K562 (cell line): ENCODE measurements around the gene DSTYK. TPM values are rescaled to one million over a fixed set of nuclear protein-coding genes. Genes with fewer than 3 reads are reported as not detected.
A peak's percentile ranks its signal among the peaks of the same experiment; 100 is the strongest.

Experiments
- ADNP ChIP-seq: fragments of 200-800 bp; sonication (Bioruptor generic); IDR thresholded peaks from 2 replicates; pipeline ENCODE4 v1.6.1; 2016; ENCODE audit warnings: missing genetic modification characterization, missing compliant biosample characterization
- BRD9 ChIP-seq: fragments of 450-650 bp; IDR thresholded peaks from 2 replicates; pipeline ENCODE4 v1.6.1; 2018; ENCODE audit warnings: low read depth; ENCODE audit not compliant: partially characterized antibody
- CREM ChIP-seq: IDR thresholded peaks from 2 replicates; pipeline ENCODE4 v1.6.1; 2014; ENCODE audit warnings: antibody characterized with exemption, low read depth
- EP400 ChIP-seq: fragments of 450-650 bp; IDR thresholded peaks from 2 replicates; pipeline ENCODE4 v1.6.1; 2017; ENCODE audit warnings: antibody characterized with exemption, mild to moderate bottlenecking, moderate library complexity
- FUS ChIP-seq: fragments of 200-400 bp; formaldehyde crosslinking; optimal IDR thresholded peaks from 2 replicates; pipeline ENCODE3; 2017; ENCODE audit warnings: low read depth, low read length
- HCFC1 ChIP-seq: IDR thresholded peaks from 2 replicates; pipeline ENCODE4 v1.6.1; 2012; ENCODE audit warnings: low read depth, low read length, improper control_type of control experiment
- HNRNPUL1 ChIP-seq: fragments of 200-400 bp; formaldehyde crosslinking; IDR thresholded peaks from 2 replicates; pipeline ENCODE4 v1.6.1; 2017; ENCODE audit warnings: low read length
- MAFG ChIP-seq: fragments of 450-650 bp; conservative IDR thresholded peaks from 2 replicates; pipeline ENCODE4 v1.6.1; 2016; ENCODE audit warnings: missing genetic modification characterization, missing compliant biosample characterization
- MAX ChIP-seq: sonication (generic); formaldehyde crosslinking; IDR thresholded peaks from 2 replicates; pipeline ENCODE4 v1.9.0; 2022; ENCODE audit warnings: mild to moderate bottlenecking, missing genetic modification reagents
- MYC ChIP-seq, 2 experiments: fragments of 250-450 bp in 1 of 2; sonication (Bioruptor Pico) in 1 of 2; IDR thresholded peaks; 2 replicates each; pipeline versions ENCODE4 v1.5.1 to v1.6.1; 2012 to 2021; ENCODE audit warnings: low read depth in 2 of 2, borderline replicate concordance in 1 of 2, improper control_type of control experiment in 1 of 2, low read length in 1 of 2, mild to moderate bottlenecking in 1 of 2, moderate library complexity in 1 of 2
- NCOR1 ChIP-seq: fragments of 450-650 bp; IDR thresholded peaks from 2 replicates; pipeline ENCODE4 v1.6.1; 2016; ENCODE audit warnings: mild to moderate bottlenecking, moderate library complexity
- PCBP2 ChIP-seq: fragments of 200-400 bp; formaldehyde crosslinking; IDR thresholded peaks from 2 replicates; pipeline ENCODE4 v1.6.1; 2018; ENCODE audit warnings: low read length, low read depth, mild to moderate bottlenecking, moderate library complexity; ENCODE audit not compliant: poor library complexity, severe bottlenecking
- POLR2B ChIP-seq: fragments of 450-650 bp; IDR thresholded peaks from 2 replicates; pipeline ENCODE4 v1.6.1; 2018; ENCODE audit warnings: low read depth; ENCODE audit not compliant: partially characterized antibody
- RBM14 ChIP-seq: fragments of 200-400 bp; formaldehyde crosslinking; IDR thresholded peaks from 2 replicates; pipeline ENCODE4 v1.6.1; 2018; ENCODE audit warnings: low read depth, mild to moderate bottlenecking, low read length, moderate library complexity, borderline replicate concordance; ENCODE audit not compliant: insufficient read depth
- RFX5 ChIP-seq: IDR thresholded peaks from 2 replicates; pipeline ENCODE4 v1.6.1; 2011; ENCODE audit warnings: low read depth, mild to moderate bottlenecking, improper control_type of control experiment, low read length
- SIN3B ChIP-seq: fragments of 450-650 bp; IDR thresholded peaks from 2 replicates; pipeline ENCODE4 v1.6.1; 2017; ENCODE audit warnings: low read depth, mild to moderate bottlenecking, moderate library complexity
- TFE3 ChIP-seq: fragments of 450-650 bp; formaldehyde crosslinking; IDR thresholded peaks from 2 replicates; pipeline ENCODE4 v1.4.0; 2020; ENCODE audit warnings: mild to moderate bottlenecking, mixed read lengths
- ZMIZ1 ChIP-seq, 2 experiments: fragments of 150-350 bp in 1 of 2; IDR thresholded peaks; 2 replicates each; pipeline ENCODE4 v1.6.1; 2012 to 2016; ENCODE audit warnings: low read depth in 2 of 2, low read length in 2 of 2, mild to moderate bottlenecking in 1 of 2, moderate library complexity in 1 of 2
- ZNF143 ChIP-seq: sonication (generic); formaldehyde crosslinking; IDR thresholded peaks from 2 replicates; pipeline ENCODE4 v1.9.0; 2022; ENCODE audit warnings: mild to moderate bottlenecking, missing genetic modification reagents
- ZNF212 ChIP-seq: fragments of 450-650 bp; formaldehyde crosslinking; IDR thresholded peaks from 2 replicates; pipeline ENCODE4 v1.4.0; 2020; ENCODE audit warnings: mild to moderate bottlenecking
- ZNF217 ChIP-seq: sonication (generic); formaldehyde crosslinking; IDR thresholded peaks from 2 replicates; pipeline ENCODE4 v1.8.0; 2022; ENCODE audit warnings: mild to moderate bottlenecking, missing genetic modification reagents
- ZNF253 ChIP-seq: fragments of 250-450 bp; sonication (Bioruptor Pico); conservative IDR thresholded peaks from 2 replicates; pipeline ENCODE4 v1.6.1; 2021; ENCODE audit warnings: mild to moderate bottlenecking
- ZNF274 ChIP-seq: IDR thresholded peaks from 2 replicates; pipeline ENCODE4 v1.6.1; 2011; ENCODE audit warnings: low read depth, mild to moderate bottlenecking, low read length, moderate library complexity, borderline replicate concordance
- ZNF354B ChIP-seq: fragments of 250-450 bp; sonication (Bioruptor Pico); IDR thresholded peaks from 2 replicates; pipeline ENCODE4 v1.4.0; 2020
- ZNF583 ChIP-seq: fragments of 250-450 bp; sonication (Bioruptor Pico); IDR thresholded peaks from 2 replicates; pipeline ENCODE4 v1.4.0; 2020
- polyA plus RNA-seq, 8 experiments: library from polyadenylated mRNA; depleted of rRNA in 4 of 8; stranded (reverse) in 5 of 8; unstranded in 3 of 8; fragments of >200 nt; fragmentation: Nextera tagmentation in 2 of 8; fragmentation: Illumina TruSeq in 1 of 8; extraction: Ambion mirVana in 2 of 8; extraction: Trizol in 1 of 8; gene quantifications; 2 replicates each; pipeline versions ENCODE4 v1.2.1 to v1.2.3, GENCODE V29; 2011 to 2014; ENCODE audit warnings: inconsistent platforms in 1 of 8, missing spikeins in 1 of 8
- total RNA-seq, 7 experiments: library from RNA; depleted of rRNA in 6 of 7; stranded (reverse); fragments of >200 nt in 6 of 7; fragmentation: Illumina TruSeq in 2 of 7; extraction: Trizol in 2 of 7; gene quantifications; 2 replicates each; pipeline versions ENCODE4 v1.2.1 to v1.2.3, GENCODE V29; 2011 to 2021; ENCODE audit warnings: low replicate concordance in 1 of 7

Gene DSTYK
- total and polyA plus RNA-seq, 9 of the 15 experiments (the other 6 are each of a cell fraction or from before 2014, with no cell fraction given) = 4.2 to 7.1 (median 6.2) TPM

GRCh38 chr1:205172729-205173366, 38.7 kb downstream of the DSTYK start (continued):
- TF ChIP-seq CREM = no peak
- no peak for TF ChIP-seq HCFC1
- no peak for TF ChIP-seq PCBP2
- TF ChIP-seq NCOR1 = no peak
- no peak for TF ChIP-seq POLR2B
- TF ChIP-seq BRD9 = peak; percentile 71
- TF ChIP-seq FUS = no peak
- no peak for TF ChIP-seq ZNF253 (CRISPR knock-in tag)
- TF ChIP-seq HNRNPUL1 = no peak
- no peak for TF ChIP-seq MAX (CRISPR knock-in tag)
- peak; percentile 78 for TF ChIP-seq ADNP
- no peak for TF ChIP-seq ZNF217 (CRISPR knock-in tag)
- TF ChIP-seq ZNF354B (CRISPR knock-in tag) = no peak
- TF ChIP-seq ZMIZ1 (IDR thresholded peaks at IDR 0.05; ENCODE audit: low read depth in 2 of 2, low read length in 2 of 2) = no peak
- no peak for TF ChIP-seq ZNF274
- TF ChIP-seq SIN3B = no peak
- TF ChIP-seq TFE3 (CRISPR knock-in tag) = no peak
- 0 out of 2 replicates have a peak, but pooled peaks have one; percentile 17 for TF ChIP-seq MYC (IDR thresholded peaks at IDR 0.05; ENCODE audit: low read depth, low read length)
- TF ChIP-seq MYC (CRISPR knock-in tag; IDR thresholded peaks at IDR 0.05; ENCODE audit: borderline replicate concordance, low read depth) = no peak
- TF ChIP-seq EP400 = peak; percentile 12; the same call in 1 of the 2 replicates
- TF ChIP-seq MAFG (tag) = peak; percentile 86
- no peak for TF ChIP-seq ZNF583
- no peak for TF ChIP-seq RFX5
- TF ChIP-seq ZNF212 (CRISPR knock-in tag) = no peak
- TF ChIP-seq ZNF143 (CRISPR knock-in tag) = no peak
- TF ChIP-seq RBM14 = no peak
